T-helper 1 cell (primary cell): Measurements from ENCODE around the gene GPR160.

Experiments used
- DNase-seq, 5 donors: peaks; one replicate each; pipeline ENCODE4 v3.0.0-alpha.2; 2012 to 2020

The GPR160 gene

GRCh38 chr3:170033489-170033888 is 4.3 kb upstream of the GPR160 start:
- peak in 4 of 5 donors; percentile 40 to 66 (median 48) for DNase-seq

DNA sequence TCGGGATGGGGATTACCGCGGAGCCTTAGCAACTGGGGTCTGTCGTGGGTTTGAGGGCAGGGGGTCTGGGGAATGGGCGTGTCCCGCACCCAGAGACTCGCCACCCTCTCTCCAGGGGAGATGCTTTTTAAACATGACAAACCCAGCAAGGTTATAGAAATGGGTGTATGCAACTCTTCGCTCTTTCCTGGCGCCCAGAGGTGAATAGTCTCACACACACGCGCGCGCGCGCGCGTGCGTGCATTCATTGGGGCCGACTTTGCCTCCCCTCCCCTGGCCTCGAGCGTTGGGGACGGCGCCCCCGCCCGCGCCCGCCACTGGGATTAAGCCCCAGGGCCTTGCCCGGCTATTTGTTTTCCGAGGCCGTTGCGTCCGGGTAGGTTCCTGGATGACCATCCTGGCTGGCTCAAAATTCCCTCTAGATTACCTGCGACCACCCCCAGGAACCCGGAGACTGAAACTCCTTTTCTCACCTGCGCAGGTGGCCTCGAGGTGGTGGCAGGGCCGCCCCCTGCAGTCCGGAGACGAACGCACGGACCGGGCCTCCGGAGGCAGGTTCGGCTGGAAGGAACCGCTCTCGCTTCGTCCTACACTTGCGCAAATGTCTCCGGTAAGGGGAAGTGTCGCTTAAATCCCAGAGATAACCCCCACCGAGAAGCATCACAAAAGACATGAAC is 777 bp downstream of the GPR160 start:
- DNase-seq, result peak in 3 of 5 donors; percentile 8 to 28 (median 12)

DNA sequence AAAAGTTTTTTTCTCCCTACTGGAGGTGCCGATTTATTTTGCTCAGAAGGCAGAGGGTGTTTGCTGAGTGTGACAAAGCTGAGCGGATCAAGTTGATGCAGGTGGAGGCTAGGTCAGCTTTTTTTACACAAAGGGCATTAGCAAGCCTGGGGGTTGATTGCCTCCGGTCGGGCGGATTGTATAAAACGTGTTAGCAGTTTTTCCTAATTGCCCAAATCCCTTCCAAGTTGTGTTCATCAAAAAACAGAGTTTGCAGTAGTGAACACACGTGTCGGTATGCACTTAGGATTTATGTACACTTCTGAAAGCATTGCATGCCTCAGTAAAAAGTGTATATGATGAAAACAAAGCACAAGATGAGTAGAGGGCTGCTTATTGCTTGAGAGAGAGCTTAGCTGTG is 2.6 kb downstream of the GPR160 start:
- no peak for DNase-seq

DNA sequence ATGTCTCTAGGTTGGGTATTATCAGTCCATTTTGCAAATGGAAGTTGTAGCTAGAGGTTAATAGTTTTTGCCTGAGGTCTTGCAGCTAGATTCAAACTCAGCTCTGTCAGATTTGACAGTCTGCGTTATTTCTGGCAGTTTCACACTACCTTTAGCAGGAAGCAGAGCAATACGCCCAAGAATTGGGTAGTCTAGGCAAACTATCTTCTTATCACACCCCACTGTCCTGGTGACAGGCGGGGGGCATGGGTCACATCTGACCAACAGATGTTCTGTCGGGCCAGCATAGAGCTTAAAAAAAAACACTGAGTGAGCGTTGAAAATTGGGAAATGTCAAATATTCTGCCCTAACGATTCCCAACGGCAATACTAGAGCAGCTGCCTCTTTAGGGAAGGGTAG is 5.7 kb downstream of the GPR160 start:
- no peak for DNase-seq

DNA sequence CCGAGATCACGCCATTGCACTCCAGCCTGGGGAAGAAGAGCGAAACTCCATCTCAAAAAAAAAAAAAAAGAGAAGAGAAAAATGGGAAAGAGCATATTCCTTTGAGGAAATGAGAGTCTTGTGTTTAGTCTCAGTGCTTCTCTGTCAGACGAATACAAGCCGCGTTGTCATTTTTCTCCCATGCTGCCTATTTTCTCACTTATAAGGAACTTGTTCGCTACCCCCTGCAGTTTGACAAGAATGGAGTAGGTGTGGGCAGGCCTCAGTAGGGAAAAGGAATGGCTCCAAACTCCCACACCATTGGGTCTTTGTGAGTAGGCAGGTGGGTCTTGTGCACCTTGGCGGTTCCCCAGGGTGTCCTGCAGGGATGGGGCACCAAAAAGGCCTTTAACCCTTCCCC is 6.5 kb downstream of the GPR160 start:
- no peak for DNase-seq

- DNase-seq, result no peak
Observed at GRCh38 chr3:170044795-170045244, 7.0 kb downstream of the GPR160 start.

GRCh38 chr3:170046269-170047132 is 8.7 kb downstream of the GPR160 start:
- no peak for DNase-seq

DNA sequence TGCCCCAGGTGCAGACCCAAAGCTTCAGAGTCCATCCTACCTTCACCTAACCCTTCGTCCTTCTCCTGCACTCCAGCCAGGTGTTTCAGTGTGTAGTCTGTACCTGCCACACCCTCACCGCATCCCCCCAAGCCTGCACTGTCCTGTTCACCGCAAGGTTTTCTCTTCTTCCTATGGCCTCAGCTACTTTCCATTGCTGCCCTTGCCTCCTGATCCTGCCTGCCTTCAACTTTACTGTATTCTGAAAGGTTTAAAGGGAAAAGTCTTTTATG is 9.3 kb downstream of the GPR160 start:
- DNase-seq, result no peak

GRCh38 chr3:170049146-170050000 is 11.6 kb downstream of the GPR160 start:
- no peak for DNase-seq

GRCh38 chr3:170050753-170051152 is 13.0 kb downstream of the GPR160 start:
- no peak for DNase-seq

- DNase-seq, result no peak
Observed at GRCh38 chr3:170052398-170052797, 14.6 kb downstream of the GPR160 start.

GRCh38 chr3:170054204-170054603 is 16.4 kb downstream of the GPR160 start:
- DNase-seq, result peak in 1 of 5 donors; percentile 48

DNA sequence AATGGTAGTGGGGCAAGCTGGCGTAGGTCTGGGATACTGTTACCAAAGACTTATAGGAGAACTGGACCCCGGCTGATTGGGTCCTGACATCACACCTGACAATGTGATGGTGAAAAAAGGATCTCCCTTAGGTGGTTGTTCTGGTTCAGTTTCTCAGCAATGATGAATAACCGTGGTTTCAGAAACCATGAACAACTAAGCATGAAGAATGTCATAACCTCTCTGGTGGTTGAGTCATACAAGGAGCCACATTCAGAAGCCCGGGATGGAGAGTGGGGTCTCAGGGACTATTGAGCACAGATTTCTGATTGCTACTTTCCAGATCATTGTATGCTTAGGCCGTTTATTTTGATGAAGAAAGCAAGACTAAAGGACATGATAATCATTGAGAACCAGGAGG is 17.4 kb downstream of the GPR160 start:
- peak in 1 of 5 donors; percentile 75 for DNase-seq

DNA sequence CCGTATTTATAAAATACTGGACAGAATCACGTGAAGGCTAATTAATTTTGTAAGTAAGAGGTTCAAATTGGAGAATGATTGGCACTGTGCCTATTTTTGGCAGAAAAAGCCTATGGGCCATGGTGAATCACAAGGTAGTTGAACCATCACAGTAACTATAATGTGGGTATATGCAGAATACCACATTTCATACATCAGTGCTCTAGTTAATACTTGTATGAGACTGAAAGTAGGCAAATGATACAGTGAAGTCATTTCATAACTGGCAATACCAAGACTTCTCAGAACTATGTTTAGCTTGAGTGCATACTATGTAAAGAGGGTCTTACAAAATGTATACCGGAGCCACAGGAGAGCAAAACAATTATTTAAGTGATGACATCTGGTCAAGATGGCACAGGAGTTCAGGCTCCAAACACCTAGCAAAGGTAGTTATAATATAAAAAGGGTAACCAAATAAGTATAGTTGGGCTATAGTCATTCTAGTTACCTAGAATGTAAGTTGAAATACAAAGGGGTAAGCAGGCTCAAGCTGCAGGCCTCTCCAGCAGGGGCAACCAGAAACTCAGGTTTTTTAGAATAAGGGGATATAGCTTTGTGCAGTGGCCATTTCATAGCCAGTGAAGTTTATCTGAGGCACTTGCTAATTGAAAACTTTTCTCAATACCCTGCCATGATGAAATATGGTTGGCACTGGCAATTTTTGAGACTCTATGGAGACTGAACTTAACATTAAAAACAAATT is 19.1 kb downstream of the GPR160 start:
- DNase-seq, result peak in 1 of 5 donors; percentile 82

GRCh38 chr3:170057550-170057949 is 19.8 kb downstream of the GPR160 start:
- DNase-seq, result peak in 1 of 5 donors; percentile 28

DNA sequence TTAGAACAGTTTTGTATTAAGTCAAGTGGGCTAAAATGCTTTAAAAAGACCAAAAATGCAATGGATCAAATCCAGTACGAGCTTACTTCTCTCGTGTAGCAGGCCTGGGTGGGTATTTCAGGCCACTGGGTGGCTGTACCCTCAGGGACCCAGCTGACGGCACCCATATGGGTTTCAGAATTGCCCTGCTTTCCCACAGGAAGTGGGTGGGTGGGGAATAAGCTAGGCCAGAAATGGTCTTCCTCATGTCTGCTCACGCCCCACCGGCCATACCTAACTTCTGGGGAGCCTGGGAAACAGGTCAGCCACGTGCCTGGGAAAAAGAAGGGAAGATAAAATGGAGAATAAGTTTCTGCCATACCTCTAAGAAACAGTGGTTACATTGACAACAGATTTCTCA is 20.3 kb downstream of the GPR160 start:
- DNase-seq, result no peak

GRCh38 chr3:170059447-170059846 is 21.7 kb downstream of the GPR160 start:
- no peak for DNase-seq

- DNase-seq, result no peak
Observed at GRCh38 chr3:170062068-170062467, 24.3 kb downstream of the GPR160 start.

DNA sequence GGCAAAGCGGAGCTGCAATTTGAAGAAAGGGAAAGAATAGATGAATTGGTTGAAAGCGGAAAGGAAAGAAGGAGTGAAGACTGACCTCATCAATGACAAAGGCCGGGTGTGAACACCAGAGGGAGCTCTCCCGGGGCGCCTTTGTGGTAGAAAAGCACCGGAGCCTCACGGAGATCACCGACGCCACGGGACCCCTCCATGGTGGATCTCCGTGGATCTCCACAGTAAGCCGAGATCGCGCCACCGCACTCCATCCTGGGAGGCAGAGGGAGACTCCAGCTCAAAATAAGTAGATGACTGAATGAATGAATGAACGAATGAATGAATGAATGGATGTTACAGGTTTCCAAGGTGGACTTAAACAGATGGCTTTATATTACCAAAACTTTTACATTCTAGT is 25.0 kb downstream of the GPR160 start:
- no peak for DNase-seq

- no peak for DNase-seq
Observed at GRCh38 chr3:170063691-170064090, 25.9 kb downstream of the GPR160 start.

DNA sequence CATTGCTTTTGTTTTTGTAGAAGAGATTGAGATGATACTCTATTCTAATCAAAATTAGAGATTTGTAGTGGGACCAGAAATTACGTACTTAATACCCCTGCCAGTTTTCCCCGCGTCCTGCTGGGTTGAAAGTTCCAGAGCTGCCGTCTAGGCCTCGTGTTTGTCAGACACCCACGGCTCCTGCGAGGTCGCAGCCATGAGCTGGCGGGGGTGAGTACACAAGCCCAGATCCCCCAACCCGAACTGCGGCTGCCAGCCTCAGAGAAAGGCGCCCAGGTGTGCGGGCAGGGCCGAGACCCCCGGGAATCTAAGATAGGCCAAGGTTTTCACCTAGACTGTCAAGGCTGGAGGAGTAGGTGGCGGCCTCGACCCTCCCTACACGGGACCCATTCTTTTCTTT is 26.3 kb downstream of the GPR160 start:
- DNase-seq, result no peak

DNA sequence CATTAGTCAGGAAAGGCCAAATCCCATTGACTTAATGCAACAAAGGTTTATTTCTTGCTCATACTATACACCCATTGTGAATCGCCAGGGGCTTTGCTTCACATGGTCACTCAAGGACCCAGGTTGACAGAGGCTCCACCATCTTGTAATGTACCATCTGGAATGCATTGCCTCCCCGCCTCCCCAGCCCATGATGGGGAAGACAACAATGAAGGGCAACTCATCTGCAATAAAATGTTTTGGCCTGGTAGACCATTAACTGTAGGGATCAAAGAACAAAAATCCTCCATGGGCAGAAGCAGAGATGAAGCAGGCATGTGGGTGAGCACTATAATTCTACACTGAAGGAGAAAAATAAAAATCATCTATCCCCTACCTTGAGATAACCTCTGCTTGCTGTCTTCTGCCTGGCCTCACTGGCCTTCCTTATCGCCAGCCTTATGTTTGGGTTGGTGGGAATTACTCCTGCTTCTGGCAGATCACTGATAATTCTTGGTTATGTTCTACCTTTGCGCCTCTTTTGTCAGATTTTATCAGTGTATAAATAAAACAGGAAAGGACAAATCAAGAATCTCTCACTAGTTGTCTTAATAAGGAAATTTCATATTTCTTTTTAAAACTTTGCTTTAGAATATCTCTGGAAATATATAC is 37.8 kb downstream of the GPR160 start:
- no peak for DNase-seq
